Activated CD4-positive, alpha-beta T cell treated with anti-CD3 and anti-CD28 coated beads, Interleukin-2, amount 50 U/mL, for 4 hours (primary cell): Measurements from ENCODE around the gene MAGEA9B.
"Not testable (repeated sequence)": the region's sequence is repeated elsewhere in the genome, so short reads cannot be mapped to it uniquely, and the experiment has no call there.

Experiments
- DNase-seq, 2 experiments: peaks; one replicate each; pipeline ENCODE4 v3.0.0-alpha.2; 2020

The MAGEA9B gene

DNA sequence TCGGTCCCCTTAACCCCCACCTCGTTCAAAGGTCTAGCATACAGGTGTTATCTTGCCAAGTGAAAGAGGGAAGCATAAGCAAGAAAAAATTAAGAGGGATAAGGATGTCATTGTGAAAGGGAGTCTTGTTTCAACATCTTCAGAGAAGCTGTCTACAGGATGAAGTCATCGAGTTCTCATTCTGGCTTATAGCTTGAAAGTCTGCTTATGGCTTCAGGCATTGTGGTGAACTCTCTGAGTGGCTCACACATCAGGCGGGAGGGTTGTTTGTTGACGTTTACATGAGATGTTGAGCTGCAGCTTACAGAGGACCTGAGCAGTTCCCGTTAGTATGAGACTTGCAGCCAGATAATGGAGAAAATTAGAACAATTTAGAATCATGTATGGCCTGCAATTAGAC, 16.6 kb downstream of the MAGEA9B start:
- no peak for DNase-seq

DNA sequence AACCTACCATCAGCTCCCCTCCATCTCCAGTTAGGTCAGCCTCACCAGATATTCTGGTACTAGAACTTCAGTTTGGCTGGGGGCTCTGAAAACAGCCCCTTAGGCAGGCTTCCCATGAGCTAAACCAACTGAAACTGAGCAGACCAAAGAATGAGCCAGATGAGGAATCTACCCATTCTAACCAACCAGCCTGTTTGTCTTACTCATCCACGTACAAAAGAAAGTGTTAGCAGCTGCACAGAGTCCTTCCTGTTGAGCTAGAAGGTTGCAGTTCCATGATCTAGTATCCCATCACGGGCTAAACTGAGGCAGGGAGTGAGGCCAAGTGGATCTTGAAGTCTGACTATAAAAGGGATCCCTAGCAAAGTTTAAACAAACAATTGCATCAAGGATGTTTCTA, 17.5 kb downstream of the MAGEA9B start:
- no peak for DNase-seq

DNA sequence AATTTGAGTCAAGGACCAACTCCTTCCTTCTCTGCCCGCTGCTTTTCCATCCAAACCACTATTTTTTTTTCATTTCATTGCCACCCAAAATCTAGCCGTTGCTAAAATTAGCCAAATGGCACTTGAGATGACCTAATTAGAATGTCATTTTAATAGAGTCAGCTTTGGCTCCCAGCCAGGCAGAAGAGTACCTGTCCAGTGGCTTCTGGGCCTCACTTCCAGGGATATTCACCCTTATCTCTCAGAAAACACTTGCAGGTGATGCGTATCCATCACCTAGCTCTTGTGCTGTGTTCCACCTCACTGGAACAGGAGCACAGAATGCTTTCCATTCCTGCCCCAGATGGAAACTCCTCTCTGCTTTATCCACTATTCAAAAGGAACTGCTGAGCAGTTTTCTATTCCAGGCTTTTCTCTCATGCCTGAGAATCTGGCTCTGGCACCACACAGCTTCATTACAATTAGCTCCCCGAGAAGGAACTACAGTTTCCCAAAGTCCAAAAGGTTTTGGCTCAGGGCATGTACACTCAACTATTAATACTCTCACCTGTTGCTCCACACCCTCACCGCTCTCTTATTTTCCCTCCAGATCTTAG, 18.5 kb downstream of the MAGEA9B start:
- DNase-seq: no peak

DNA sequence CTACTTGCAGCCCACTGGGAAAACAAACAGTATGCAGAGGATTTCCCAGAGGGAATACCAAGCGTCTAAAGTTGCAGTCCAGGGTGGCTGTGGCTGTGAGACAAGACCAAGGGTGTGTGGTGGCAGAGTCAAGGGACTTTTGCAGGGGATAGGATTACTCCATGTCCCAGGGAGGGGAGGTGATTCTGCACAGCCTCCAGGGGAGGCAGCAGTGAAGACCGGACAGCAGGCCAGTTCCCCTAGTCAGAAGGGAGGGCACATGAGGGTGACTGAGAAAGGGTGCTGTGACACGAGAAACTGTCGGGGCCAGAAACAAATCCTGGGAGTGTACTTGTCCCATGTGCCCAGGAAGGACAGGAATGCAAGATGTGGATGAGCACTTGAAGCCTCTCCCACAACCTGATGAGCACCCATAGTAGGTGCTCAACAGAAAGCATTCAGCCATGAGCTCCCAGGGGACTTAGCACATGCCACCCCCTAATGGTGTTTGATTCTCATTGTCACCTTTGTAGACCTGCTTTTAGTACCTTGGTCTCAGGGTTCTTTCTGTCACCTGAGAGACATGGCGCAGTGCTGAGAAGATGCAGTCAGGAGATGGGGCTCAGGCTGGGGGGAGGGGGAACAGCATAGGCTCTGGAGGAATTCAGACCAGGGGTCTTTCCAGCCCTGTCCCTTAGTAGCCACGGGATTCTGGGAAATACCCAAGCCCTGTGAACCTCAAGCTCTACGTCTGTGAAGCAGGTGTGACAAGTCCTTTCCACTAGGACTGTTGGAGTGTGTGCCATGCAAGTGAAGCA, 19.4 kb downstream of the MAGEA9B start:
- DNase-seq: no peak

DNA sequence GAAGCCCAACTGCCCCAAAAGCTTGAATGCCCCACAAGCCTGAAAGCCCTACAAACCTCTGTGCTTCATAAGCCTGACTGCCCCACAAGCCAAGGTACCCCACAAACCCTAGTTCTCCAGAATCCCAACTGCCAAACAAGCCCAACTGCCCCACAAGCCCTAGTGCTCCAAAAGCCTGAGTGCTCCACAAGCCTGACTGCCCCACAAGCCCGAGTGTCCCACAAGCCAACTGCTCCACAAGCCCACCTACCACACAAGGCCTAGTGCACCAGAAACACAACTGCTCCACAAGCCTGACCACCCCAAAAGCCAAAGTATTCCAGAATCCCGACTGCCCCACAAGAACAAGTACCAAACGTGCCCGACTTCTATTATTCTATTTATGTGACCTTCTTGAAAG, 23.9 kb downstream of the MAGEA9B start:
- DNase-seq: no peak

DNA sequence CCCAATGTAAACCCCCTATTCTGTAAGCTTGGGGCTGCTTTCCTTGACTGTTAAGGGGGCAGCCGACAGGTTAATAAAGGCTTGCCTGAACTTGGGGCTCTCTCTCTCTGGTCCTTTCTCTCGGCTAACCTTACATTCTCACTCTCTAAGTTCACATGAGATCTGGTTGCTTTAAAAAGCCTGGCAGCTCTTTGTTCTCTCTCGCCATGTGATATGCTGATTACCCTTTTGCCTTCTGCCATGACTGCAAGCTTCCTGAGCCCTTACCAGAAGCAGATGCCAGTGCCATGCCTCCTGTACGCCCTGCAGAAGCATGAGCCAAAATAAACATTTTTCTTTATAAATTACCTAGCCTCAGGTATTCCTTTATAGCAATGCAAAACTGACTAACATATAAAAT, 32.0 kb downstream of the MAGEA9B start:
- not testable (repeated sequence) for DNase-seq

DNA sequence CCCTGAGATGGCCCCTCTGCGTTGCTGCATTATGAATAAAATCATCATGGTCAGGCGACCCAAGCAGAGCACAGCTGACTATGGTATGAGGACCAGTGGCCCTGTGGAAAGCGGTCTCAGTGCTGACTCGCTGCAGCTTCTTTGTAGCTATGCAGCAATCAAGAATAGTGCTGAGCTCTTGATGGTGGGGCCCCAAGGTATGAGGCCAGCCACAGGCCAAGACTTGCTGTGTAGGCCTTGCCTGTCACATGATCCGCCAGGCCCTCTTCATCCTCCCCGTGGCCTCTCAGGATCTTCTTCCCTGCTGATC, 35.4 kb downstream of the MAGEA9B start:
- DNase-seq: not testable (repeated sequence)

DNA sequence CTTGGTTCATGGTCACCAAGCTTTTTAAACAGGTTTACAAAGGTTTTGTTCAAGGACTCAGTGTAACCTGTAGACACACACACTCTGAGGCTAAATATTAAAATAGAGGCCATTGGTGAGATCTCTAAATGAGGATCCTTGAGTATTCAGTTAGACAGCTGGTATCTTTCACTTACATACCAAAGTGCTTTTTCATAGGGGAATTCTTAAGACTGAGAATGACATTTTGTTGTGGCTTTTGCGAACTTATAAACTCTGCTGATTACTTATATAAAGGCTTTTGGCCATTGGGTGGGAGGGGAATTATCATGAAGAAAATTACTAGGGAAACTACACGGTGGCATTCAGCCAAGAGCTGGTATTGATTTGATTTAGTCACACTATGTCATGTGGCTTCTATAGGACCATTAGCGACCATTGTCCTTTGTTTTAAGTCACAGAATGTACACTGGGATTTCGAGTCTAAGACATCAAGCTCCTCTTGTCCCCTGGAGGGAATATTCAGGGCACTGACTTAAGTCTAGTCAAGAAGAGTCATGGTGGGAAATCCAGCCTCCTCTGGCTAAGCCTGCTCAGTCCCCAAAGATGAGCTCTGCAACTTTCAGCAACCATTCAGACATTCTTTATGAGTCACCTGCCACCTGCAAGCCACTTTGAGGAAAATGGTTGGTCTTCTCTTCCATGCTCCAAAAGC, 35.9 kb downstream of the MAGEA9B start:
- not testable (repeated sequence) for DNase-seq

DNA sequence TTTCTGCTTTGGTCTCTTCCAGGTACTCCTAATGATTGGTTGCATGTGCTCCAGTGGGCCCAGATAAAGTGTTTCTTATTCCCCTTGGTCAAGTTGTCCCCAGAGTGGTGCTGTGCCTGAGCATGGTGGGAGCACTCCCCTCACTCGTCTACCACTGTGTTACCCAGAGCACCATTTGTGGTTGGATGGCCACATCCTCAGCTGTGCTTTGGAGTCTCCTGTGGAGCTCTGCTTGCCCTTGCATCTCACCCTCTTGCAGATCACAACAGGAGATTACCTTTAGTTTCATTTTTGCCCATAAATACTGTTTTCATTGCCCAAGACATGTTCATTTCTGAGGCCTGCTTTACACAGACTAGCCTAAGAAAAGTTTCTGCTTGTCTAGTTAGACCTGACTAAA, 36.8 kb downstream of the MAGEA9B start:
- DNase-seq: not testable (repeated sequence)

DNA sequence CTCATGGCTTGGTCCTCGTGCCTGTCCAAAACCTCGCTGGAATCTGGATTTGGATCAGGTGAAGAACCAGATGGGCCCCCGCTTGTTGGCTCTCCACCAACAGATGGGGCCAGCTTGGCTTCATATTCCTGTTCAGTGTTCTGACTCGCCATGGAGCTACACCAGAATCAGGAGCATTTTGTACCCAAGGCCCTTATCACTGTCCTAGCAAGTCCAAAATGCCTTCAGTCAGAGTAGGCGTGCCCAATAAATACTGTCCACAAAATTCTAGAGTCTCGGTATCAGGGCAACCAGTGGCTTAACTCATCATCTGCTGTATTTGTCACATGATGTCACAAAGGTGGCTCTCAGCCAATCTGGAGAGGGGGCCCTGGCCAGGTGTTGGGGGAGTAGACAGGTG, 37.6 kb downstream of the MAGEA9B start, which contains the start of gene HSFX3:
Gene HSFX3 (minus strand): TSS at position 224 of the 400 bp plus-strand sequence. CDS start 72 bp downstream, at position 152.
- DNase-seq: not testable (repeated sequence)

DNA sequence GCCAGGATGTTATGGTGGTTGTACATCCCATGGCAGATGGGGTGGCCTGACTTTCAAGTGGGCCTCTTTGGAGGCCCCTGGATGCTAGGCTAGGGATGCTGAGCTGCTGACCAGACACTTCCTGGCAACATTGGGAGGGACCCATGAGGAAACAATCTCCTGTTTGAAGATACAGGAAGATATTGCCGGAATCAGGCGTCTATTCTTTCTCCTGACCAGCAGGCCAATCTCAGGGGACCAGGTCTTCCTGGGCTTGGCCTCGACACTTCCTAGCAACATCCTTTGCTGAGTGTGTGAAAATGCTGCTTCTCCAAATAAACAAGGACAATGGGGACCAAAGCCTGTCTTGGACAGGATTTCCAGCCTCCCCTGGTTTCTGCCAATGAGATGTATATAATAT, 39.5 kb downstream of the MAGEA9B start:
- not testable (repeated sequence) for DNase-seq

DNA sequence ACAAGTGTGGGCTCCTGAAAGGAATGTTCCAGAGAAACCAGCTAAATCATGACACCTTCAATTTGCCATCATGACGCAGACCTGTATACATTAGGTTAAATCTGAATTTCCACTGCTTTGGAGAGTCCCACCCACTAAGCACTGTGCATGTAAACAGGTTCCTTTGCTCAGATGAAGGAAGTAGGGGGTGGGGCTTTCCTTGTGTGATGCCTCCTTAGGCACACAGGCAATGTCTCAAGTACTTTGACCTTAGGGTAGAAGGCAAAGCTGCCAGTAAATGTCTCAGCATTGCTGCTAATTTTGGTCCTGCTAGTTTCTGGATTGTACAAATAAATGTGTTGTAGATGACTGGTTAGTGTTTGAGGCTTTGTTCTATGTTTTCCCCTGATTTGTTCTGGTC, 40.3 kb downstream of the MAGEA9B start:
- not testable (repeated sequence) for DNase-seq

DNA sequence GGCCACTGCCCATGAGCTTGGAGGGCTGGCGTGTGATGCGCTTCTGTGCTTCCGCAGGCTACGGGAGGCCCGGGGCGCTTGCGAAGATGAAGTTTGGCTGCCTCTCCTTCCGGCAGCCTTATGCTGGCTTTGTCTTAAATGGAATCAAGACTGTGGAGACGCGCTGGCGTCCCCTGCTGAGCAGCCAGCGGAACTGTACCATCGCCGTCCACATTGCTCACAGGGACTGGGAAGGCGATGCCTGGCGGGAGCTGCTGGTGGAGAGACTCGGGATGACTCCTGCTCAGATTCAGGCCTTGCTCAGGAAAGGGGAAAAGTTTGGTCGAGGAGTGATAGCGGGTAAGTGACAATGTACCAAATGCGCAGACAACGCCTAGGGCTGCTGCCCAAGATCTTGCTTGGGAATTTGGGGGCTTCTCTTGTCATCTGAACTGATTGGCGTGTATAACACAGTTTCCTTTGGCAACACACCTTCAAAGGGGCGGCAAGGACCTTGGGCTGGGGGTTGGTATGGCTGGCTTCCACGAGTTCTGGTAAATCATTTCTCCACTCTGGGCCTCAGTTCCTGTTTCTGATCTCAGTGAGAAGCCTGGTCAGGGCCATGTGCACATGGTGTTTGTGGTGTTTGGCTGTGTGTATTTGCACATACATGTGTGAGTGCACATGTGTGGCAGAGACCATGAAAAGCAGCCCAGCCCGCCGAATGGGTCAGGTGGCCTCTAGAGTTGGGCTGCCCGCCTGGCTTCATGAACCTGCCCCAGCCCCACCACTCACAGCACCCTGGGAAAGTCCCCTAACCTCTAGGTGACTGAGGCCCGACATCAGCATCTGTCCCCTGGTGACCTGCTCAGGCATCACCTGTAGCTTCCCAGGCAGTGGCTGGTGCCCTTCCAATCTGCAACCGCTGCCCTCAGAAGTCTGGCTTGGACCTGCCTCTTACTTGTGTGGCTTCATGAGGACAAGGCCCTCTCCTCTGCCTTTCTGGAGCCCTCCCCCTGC, 41.4 kb downstream of the MAGEA9B start:
- DNase-seq: not testable (repeated sequence)

DNA sequence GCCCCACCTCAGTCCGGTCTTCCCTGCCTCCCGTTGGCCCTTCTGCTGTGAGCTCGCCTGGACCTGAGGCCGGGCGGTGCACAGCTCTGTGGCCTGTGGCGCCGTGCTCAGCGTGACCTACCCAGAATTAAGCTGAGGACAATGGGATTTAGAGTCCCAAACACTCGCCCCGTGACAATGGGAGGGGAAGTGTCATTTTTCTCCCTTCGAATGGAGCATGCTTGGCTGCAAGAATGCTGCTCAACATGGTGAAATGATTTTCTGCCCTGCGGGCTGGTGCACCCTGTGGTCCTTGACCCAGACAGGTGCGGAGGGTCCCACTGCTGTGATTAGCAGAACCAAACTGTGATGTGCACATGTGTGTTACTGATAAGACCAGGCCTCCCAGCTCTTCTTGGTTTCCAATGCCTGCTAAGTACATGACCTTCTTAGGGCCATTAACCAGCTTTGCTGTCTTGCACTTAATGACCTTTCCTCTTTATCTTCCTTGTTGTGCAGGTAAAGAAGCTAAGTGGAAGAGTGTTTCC, 45.7 kb downstream of the MAGEA9B start:
- no peak for DNase-seq

DNA sequence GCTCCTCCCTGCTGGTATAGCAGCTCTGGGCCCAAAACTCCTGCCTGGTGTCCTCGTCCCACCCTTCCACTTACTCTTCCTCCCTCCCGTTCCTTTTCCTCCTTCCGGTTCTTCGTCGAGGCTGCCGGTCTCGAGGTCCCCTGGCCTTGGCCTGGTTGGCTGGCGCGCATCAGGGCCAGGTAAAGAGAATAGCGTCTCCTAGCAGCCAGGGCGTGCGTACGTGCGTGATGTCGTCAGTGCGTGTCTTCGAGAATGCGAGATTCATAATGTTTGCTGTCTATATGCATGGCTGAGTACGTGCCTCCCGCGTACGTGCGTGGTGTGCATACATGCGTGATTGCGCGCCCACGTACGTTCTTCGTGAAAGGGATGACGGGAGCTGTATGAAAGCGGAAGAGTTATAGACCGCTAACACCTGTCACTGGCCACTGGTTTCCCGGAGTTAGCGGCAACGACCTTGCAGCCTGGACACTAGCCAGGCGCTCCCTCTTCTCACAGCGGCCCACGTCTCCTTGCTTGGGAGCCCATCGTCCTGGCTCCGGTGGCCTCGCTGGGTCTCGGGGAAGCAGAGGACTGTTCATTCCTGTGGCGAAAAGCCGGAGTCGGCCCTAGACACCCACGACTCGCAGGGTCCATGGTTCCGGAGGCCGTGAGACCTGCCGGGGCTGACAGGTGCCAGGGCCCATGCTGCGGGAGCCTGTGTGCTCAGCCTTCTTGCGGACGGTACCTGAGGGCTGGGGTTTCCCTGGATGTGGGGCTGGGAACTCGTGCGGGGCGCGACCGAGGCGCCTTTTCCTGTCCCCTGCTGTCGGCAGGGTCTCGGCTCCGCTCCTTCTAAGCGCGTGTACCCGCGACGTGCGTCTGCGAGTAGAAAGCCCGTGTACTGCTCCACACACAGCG, 46.4 kb downstream of the MAGEA9B start, which contains the start of gene EOLA1:
Gene EOLA1 (plus strand): TSS at position 392 of the 900 bp plus-strand sequence. CDS start 4,619 bp downstream, outside the sequence.
- peak; percentile 85 to 87 for DNase-seq

DNA sequence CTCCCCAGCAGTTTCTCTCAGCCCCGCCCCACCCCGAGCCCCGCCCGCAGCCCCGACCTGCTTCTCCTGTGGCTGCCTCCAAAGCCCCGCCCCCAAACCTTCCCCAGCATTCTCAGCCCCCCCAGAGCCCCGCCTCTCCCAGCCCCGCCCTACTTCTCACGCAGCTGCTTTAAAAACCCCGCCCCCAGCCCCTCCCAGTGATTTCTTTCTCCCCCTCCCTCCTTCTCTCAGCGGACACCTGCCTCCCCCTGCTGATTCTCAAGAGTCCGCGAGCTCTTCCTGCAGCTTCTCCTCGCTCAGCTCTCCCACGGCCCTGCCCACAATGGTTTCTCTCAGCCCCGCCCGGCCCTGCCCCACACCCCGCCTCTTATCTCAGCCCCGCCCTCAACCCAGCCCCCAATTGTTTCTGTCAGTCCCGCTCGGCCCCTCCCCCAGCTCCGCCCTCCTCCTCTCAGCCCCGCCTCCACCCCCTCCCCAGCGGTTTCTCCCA, 47.1 kb downstream of the MAGEA9B start:
- peak; percentile 90 to 91 for DNase-seq

DNA sequence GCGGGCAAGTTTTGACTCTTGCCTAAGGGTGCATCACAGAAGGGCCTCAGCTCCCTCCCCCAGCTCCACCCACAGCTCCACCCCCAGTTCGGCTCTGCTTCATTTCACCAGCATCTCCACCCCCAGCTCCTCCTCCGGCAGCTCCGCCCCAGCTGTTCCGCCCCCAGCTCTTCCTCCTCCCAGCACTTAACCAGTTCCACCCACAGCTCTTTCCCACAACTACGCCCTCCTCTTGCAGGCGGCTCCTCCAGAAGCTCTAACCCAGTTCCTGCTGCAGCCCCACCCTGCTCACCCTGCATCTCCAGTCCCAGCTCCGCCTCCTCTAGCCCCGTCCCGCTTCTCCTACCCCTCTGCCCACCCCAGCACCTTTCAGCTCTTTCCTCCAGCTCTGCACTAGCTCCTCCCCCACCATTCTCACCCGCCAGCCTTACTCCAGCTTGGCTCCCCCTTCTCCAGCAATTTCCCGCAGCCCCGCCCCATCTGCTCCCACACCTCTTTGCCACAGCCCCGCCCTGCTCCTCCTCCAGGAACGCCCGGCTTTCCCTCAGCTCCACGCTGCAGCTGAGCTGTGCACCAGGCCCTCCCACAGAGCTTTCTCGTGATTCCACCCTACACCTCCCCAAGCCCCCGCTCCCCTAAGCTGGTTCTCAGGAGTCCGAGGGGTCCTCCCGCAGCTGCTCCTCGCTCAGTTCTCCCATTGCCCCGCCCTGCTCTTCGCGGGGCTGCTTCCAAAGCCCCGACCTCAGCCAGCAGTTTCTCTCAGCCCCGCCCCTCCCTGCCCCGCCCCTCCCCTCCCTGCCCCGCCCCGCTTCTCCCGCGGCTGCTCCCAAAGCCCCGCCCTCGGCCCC, 47.8 kb downstream of the MAGEA9B start:
- DNase-seq: peak; percentile 86 to 88

DNA sequence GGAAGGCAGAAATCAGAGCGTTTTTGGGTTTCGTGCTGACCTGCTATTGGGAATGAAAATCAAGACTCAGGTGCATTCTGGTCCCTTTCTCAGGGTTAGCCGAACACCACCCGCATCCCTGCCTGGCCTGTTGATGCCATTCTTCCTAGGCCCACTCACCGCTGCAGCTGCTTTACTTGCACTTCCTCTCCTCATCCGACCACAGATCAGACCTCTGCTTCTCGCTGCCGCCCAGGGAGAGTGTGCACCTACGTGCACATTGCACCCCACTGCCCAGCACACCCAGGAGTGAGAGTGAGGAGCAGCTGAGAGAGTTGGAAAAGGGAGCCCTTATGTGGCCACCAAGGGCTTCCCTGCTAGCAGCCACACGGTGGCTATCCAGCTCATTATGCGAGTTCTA, 49.8 kb downstream of the MAGEA9B start:
- not testable (repeated sequence) for DNase-seq

DNA sequence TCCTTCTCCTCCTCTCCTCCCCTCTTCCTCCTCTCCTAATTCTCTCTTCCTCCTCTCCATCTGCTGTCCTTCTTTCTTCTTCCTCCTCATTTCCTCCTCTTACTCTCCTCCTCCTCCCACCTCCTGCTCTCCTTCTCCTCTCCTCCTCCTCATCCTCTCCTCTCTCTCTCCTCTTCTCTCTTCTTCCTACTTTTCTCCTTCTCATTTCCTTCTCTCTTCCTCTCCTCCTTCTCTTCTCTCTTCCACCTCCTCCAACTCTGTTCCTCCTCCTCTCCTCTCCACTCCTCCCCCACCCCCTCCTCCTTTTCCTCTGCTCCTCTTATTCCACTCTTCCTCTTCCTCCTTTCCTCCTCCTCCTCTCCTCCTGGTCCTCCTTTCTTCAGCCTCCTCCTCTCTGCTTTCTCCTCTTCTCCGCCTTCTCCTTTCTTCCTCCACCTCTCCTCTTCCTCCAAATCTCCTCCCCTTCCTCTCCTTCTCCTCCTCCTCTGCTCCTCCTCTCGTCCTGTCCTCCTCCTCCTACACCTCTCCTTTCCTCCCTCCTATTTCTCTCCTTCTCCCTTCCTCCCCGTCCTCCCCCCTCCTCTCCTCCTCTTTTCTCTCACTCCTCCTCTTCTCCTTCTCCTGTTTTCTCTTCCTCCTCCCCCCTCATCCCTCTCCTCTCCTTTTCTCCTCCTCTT, 52.2 kb downstream of the MAGEA9B start:
- not testable (repeated sequence) for DNase-seq
